ENCODE data around the gene PLA2G10.
"Not testable (repeated sequence)": the region's sequence is repeated elsewhere in the genome, so short reads cannot be mapped to it uniquely, and the experiment has no call there.

GRCh38 chr16:14694129-14694528 is at the start of gene PLA2G10:
- TF ChIP-seq, protein P1, sequence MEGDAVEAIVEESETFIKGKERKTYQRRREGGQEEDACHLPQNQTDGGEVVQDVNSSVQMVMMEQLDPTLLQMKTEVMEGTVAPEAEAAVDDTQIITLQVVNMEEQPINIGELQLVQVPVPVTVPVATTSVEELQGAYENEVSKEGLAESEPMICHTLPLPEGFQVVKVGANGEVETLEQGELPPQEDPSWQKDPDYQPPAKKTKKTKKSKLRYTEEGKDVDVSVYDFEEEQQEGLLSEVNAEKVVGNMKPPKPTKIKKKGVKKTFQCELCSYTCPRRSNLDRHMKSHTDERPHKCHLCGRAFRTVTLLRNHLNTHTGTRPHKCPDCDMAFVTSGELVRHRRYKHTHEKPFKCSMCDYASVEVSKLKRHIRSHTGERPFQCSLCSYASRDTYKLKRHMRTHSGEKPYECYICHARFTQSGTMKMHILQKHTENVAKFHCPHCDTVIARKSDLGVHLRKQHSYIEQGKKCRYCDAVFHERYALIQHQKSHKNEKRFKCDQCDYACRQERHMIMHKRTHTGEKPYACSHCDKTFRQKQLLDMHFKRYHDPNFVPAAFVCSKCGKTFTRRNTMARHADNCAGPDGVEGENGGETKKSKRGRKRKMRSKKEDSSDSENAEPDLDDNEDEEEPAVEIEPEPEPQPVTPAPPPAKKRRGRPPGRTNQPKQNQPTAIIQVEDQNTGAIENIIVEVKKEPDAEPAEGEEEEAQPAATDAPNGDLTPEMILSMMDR (IDR thresholded peaks at IDR 0.05): not testable (repeated sequence)
- TF ChIP-seq POLR2A (IDR thresholded peaks at IDR 0.05): not testable (repeated sequence)
